Measurements from ENCODE around the gene CCDC183.

DNA sequence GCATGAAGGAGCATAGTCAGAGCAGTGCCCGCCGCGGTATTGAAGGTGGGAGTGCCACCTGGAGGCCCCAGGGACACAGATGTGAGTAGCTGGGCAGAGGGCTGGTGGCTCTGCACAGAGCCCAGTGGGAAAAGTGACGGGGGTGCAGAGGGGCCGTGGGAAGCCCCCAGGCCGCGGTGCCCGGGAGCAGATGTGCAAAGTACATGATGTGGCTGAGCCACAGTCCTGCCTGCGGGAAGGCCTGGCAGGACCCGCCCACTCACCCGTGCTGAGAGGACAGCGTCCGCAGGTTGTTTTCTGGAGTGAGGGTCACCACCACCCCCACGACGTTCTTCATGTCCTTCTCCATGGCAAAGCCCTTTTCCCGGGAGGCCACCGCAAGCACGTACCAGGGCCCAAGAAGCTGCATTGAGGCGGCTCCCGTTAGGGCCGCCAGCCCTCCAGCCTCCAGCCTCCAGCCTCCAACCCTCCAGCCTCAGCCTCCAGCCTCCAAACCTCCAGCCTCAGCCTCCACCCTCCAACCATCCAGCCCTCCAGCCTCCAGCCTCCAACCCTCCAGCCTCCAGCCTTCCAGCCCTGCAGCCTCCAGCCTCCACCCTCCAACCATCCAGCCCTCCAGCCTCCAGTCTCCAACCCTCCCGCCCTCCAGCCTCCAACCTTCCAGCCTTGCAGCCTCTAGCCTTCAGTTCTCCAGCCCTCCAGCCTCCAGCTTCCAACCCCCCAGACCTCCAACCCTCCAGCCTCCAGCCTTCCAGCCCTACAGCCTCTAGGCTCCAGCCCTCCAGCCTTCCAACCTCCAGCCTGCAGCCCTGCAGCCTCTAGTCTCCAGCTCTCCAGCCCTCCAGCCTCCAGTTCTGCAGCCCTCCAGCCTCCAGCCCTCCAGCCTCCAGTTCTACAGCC is 48.7 kb upstream of the CCDC183 start:
- TF ChIP-seq, protein P1, sequence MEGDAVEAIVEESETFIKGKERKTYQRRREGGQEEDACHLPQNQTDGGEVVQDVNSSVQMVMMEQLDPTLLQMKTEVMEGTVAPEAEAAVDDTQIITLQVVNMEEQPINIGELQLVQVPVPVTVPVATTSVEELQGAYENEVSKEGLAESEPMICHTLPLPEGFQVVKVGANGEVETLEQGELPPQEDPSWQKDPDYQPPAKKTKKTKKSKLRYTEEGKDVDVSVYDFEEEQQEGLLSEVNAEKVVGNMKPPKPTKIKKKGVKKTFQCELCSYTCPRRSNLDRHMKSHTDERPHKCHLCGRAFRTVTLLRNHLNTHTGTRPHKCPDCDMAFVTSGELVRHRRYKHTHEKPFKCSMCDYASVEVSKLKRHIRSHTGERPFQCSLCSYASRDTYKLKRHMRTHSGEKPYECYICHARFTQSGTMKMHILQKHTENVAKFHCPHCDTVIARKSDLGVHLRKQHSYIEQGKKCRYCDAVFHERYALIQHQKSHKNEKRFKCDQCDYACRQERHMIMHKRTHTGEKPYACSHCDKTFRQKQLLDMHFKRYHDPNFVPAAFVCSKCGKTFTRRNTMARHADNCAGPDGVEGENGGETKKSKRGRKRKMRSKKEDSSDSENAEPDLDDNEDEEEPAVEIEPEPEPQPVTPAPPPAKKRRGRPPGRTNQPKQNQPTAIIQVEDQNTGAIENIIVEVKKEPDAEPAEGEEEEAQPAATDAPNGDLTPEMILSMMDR (IDR thresholded peaks at IDR 0.05), result no peak
- TF ChIP-seq POLR2A (IDR thresholded peaks at IDR 0.05), result no peak
